Fibroblast of villous mesenchyme (primary cell): ENCODE results near the gene PLEKHA5. TPM values are rescaled to one million over a fixed set of nuclear protein-coding genes. Genes with fewer than 3 reads are reported as not detected.

Source experiments
- DNase-seq: peaks from one replicate; pipeline ENCODE4 v3.0.0-alpha.2; 2010; ENCODE audit warnings: low read depth
- H3K4me3 ChIP-seq: 2 replicates; pipeline ENCODE4 v1.5.1; 2011; ENCODE audit warnings: low read depth, mild to moderate bottlenecking, low read length
- total RNA-seq: library from RNA; depleted of rRNA; stranded (reverse); fragments of >200 nt; gene quantifications from 2 replicates; pipeline ENCODE4 v1.2.3, GENCODE V29; 2012
- TF ChIP-seq, protein P1 (sequence below): IDR thresholded peaks from 2 replicates; pipeline ENCODE4 v1.5.1; 2012; ENCODE audit warnings: low read depth, mild to moderate bottlenecking, low read length; ENCODE audit not compliant: insufficient read depth

Gene PLEKHA5
- total RNA-seq, 1 donor: 37.1 TPM

DNA sequence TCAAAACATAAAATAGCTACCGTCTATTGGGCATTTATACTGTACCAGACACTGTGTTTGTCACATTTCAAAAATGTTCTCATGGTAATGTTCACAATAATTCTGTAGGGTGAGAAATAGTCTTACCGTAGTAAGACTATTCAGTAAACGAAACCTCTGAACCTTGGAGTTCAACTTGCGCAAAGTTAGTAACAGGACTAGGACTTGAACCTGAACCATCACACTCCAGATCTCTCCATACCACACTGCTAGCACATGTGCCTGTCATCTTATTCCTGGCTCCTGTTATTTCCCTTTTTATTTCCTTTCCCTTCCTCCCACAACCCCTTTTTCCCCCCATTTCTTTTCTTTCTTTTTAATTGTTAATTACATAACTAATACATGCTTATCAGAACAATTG is 65.4 kb downstream of the PLEKHA5 start:
- H3K4me3 ChIP-seq: no peak overlapping the region
- TF ChIP-seq, protein P1, sequence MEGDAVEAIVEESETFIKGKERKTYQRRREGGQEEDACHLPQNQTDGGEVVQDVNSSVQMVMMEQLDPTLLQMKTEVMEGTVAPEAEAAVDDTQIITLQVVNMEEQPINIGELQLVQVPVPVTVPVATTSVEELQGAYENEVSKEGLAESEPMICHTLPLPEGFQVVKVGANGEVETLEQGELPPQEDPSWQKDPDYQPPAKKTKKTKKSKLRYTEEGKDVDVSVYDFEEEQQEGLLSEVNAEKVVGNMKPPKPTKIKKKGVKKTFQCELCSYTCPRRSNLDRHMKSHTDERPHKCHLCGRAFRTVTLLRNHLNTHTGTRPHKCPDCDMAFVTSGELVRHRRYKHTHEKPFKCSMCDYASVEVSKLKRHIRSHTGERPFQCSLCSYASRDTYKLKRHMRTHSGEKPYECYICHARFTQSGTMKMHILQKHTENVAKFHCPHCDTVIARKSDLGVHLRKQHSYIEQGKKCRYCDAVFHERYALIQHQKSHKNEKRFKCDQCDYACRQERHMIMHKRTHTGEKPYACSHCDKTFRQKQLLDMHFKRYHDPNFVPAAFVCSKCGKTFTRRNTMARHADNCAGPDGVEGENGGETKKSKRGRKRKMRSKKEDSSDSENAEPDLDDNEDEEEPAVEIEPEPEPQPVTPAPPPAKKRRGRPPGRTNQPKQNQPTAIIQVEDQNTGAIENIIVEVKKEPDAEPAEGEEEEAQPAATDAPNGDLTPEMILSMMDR: no peak
- DNase-seq: no peak

DNA sequence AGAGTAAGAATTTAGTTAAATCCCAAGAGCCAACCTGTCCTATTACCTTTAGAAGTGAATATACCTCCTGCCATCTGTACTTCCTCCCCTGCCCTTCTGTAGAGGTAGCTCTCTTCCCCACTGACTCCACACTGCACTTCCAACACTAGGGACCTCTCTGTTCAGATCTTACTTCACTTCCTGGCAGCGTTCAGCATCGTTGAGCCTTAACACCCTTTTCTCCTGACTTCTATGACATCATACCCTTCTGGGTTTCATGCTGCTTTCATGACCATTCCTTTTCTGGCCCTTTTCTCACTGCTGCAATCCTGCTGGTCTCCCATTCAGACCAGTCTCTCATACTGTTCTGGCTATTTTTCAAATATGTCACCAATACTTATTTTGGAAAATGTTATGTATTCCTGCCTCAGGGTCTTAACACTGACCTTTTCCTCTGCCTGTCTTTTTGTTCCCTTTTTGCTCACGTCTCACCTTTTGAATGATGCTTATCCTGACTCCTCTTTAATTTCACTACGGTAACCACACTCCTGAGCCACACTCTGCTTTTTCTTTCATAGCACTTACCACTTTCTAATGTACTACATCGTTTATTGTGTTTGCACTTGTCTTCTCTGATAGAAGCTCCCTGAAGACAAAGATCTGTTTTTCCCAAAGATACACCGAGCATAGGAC is 67.6 kb downstream of the PLEKHA5 start:
- no peak overlapping the region for H3K4me3 ChIP-seq
- TF ChIP-seq, protein P1: no peak
- DNase-seq: peak; percentile 39

DNA sequence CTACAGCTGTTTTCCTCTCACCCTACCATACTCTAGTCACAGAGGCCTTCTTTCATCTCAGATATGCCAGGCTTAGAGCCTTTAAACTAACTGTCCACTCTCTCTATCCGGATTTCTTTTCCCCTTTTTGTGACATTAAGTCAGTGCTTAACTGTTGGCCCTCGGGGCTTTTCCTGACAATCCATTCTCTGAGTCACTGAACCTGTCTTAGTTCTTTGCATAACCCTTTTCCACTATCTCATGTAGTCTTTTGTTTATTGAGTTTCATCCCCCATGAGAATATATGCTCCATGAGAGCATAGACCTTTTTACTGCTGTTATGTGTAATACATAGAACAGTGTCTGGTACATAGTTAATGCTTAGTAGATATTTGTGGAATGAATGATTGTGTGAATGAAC is 68.7 kb downstream of the PLEKHA5 start:
- no peak overlapping the region for H3K4me3 ChIP-seq
- DNase-seq: peak; percentile 76
- TF ChIP-seq, protein P1: no peak

DNA sequence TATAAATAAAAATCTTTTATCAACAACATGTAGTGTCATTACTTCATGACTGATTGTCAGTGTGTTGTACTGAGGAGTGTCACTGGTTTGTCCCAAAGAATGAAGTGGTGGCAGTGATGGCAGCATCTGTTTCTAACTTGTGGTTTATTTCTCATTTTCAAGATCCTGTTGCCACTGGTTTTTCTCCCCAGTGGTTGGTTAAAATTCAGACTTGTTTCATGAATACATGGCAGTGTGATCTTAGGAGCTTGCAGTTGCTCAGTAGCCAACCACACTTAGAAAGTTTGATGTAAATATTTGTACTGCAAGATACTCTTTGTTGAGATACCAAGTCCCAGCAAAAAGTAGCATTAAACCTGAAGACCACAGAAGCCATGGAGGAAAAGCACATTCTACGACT is 69.8 kb downstream of the PLEKHA5 start:
- TF ChIP-seq, protein P1: no peak
- no peak for DNase-seq
- no peak overlapping the region for H3K4me3 ChIP-seq

DNA sequence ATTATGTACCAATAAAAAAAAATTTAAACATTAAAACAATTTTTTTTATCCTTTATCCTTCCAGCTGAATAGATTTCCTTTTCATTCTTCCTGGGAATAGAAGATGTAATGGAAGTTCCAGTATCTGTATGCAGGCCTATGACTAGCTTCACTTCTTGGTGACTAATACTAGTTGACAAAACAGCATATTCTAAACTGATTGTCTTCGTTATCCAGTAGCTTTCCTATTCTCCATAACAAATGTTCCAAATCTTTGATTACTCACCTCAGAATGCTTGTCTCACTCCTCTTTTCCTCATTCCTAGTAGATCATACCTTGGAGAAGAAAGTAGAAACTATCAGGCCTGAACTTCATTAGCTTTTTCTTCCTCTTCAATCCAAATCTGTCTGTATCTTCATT is 70.7 kb downstream of the PLEKHA5 start:
- DNase-seq: no peak
- no peak overlapping the region for H3K4me3 ChIP-seq
- TF ChIP-seq, protein P1: no peak

DNA sequence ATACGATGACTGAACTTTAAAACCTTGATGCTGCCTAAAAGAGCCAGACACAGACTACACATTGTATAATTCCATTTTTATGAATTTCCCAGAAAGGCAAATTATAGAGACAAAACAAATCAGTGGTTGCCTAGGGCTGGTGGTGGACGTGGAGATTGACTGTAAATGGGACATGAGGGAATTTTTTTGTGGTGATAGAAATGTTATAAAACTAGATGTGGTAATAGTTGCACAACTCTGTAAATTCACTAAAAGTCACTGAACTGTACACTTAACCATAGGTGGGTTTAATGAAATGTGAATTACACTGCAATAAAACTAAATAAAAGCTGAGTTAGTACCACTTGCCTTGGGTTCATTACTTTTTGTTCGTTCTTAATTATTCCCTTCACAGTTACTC is 72.1 kb downstream of the PLEKHA5 start:
- TF ChIP-seq, protein P1: no peak
- DNase-seq: peak; percentile 64
- no peak overlapping the region for H3K4me3 ChIP-seq

DNA sequence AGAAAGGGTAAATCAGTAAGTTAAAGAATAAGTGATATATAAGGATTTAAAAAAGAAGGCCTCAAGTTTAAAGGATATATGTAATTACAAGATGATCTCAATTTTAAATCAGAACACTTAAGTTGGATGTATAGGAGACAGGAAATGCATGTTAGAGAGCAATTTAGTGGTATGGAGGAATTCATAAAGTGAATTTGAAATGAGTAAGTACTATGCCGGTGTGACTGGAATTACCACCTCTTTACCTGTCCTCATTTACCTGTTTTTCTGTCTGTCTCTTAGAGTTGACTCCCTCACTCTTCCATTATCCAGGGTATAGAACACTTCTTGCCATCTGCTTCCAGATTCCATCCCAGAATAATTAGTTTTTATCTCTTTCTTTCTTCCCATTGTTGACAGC is 73.5 kb downstream of the PLEKHA5 start:
- TF ChIP-seq, protein P1: no peak
- no peak overlapping the region for H3K4me3 ChIP-seq
- DNase-seq: no peak
